Measurements from ENCODE around the gene MMAB. TPM values are rescaled to one million over a fixed set of nuclear protein-coding genes. Genes with fewer than 3 reads are reported as not detected.

The MMAB gene
- total and polyA plus RNA-seq, 2 donors (not counting 3 experiments of a cell fraction or from before 2014, with no cell fraction given), result 39.1 to 46.0 TPM

DNA sequence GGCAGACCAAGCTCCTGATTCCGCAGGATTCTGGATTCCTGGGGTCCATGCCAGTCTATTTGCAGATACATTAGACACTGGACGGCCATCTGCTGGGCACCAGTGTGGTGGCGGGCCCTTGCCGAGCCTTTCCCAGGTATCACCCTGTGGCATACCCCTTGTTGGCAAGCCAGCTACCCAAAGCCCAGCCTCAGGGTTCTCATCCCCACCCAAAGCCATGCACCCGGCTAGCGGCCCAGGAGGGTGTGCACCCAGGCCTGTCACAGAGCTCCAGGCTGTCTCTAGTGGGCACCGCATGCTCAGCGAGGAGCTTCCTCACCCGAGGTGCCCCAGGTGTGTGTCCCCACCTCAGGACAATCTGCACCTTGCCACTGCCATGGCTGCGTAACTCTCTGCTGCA, 13.7 kb downstream of the MMAB start:
- ChIA-PET POLR2A (interaction anchor here (0.6 kb wide), 1 partner anchor 226 kb away, joined by 3 read pairs; no protein-coding TSS in a partner anchor), CTCF (interaction anchor here (1.0 to 1.5 kb wide), 3 partner anchors 13 to 40 kb away, joined by 3 to 6 read pairs (median 3); partner anchors contain the start of gene MVK)
- DNase-seq (ENCODE audit: low read depth, low spot score) (no peak), FAIRE-seq (no peak)
- Histone ChIP-seq H3K79me2 (ENCODE audit: control insufficient read depth, insufficient read depth, low read length) (no peaks in the 10 kb centered on the region), H2AFZ (ENCODE audit: low read depth, low read length) (no peak overlapping the region), H3K4me2 (ENCODE audit: insufficient read depth, low read length) (no peak overlapping the region), H3K27ac (ENCODE audit: insufficient read depth, low read depth, low read length) (no peak overlapping the region), H3K27me3 (ENCODE audit: control insufficient read depth in 2 of 2, insufficient read depth in 2 of 2, low read length in 2 of 2) (peaks cover 0 to under 1% of the 10 kb centered on the region in 2 experiments), H3K4me3 (replicated peaks in 1 of 3; ENCODE audit: insufficient read depth in 1 of 3, low read depth in 1 of 3, low read length in 3 of 3) (no peak overlapping the region), H3K36me3 (ENCODE audit: control insufficient read depth in 2 of 2, extremely low read depth in 1 of 2, insufficient read depth in 2 of 2, low read length in 2 of 2) (peaks cover 0 to 2% of the 10 kb centered on the region in 2 experiments), H3K9ac (replicated peaks; ENCODE audit: extremely low read depth, insufficient read depth, low read length) (no peak overlapping the region), H3K9me3 (replicated peaks; ENCODE audit: control insufficient read depth, insufficient read depth, low read length) (no peaks in the 10 kb centered on the region), H3K9me1 (replicated peaks; ENCODE audit: control insufficient read depth, extremely low read depth, insufficient read depth, low read length) (no peaks in the 10 kb centered on the region), H4K20me1 (replicated peaks; ENCODE audit: control insufficient read depth, extremely low read depth, insufficient read depth, low read length) (no peaks in the 10 kb centered on the region), H3K4me1 (ENCODE audit: control insufficient read depth, extremely low read depth, insufficient read depth, low read length) (no peaks in the 10 kb centered on the region)
- BruUV-seq (replicated peaks), result no TSS peak
- dilution Hi-C loops (cut with MboI; ENCODE audit: extremely low pct_ligation_motif_present, low sequenced_read_pairs), result no loop called here
- TF ChIP-seq, protein P1, sequence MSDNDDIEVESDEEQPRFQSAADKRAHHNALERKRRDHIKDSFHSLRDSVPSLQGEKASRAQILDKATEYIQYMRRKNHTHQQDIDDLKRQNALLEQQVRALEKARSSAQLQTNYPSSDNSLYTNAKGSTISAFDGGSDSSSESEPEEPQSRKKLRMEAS (IDR thresholded peaks at IDR 0.05; ENCODE audit: insufficient read depth, insufficient read length), result no peak
- no peak for TF ChIP-seq MYC (IDR thresholded peaks at IDR 0.05; ENCODE audit: low read depth, low read length)
- TF ChIP-seq EZH2 (IDR thresholded peaks at IDR 0.05; ENCODE audit: borderline replicate concordance, low read depth, low read length, severe bottlenecking), result no peak
- no peak for TF ChIP-seq GATA2 (IDR thresholded peaks at IDR 0.05; ENCODE audit: insufficient read depth, insufficient read length, low read depth, low read length)
- TF ChIP-seq FOS (IDR thresholded peaks at IDR 0.05; ENCODE audit: borderline replicate concordance, insufficient read depth, low read length), result no peak
- no peak for TF ChIP-seq JUN (IDR thresholded peaks at IDR 0.05; ENCODE audit: borderline replicate concordance, insufficient read depth, insufficient read length, low read depth)
- no peak for TF ChIP-seq POLR2AphosphoS5 (IDR thresholded peaks at IDR 0.05; ENCODE audit: insufficient read depth, low read depth, low read length)
- TF ChIP-seq POLR2A (IDR thresholded peaks at IDR 0.05; ENCODE audit: low read depth, low read length), result no peak
- TF ChIP-seq, protein P2, sequence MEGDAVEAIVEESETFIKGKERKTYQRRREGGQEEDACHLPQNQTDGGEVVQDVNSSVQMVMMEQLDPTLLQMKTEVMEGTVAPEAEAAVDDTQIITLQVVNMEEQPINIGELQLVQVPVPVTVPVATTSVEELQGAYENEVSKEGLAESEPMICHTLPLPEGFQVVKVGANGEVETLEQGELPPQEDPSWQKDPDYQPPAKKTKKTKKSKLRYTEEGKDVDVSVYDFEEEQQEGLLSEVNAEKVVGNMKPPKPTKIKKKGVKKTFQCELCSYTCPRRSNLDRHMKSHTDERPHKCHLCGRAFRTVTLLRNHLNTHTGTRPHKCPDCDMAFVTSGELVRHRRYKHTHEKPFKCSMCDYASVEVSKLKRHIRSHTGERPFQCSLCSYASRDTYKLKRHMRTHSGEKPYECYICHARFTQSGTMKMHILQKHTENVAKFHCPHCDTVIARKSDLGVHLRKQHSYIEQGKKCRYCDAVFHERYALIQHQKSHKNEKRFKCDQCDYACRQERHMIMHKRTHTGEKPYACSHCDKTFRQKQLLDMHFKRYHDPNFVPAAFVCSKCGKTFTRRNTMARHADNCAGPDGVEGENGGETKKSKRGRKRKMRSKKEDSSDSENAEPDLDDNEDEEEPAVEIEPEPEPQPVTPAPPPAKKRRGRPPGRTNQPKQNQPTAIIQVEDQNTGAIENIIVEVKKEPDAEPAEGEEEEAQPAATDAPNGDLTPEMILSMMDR (IDR thresholded peaks at IDR 0.05; ENCODE audit: extremely low read depth in 1 of 2, insufficient read depth in 1 of 2, low read depth in 1 of 2, low read length in 2 of 2), result no peak
- intact Hi-C loops (cut with micrococcal nuclease), result no loop called here

All from endothelial cell of umbilical vein (primary cell).